ENCODE results near the gene NAP1L5. TPM values are rescaled to one million over a fixed set of nuclear protein-coding genes. Genes with fewer than 3 reads are reported as not detected.

NAP1L5 gene
- total RNA-seq, 1 donor from 2014 or later: 4.4 TPM

DNA sequence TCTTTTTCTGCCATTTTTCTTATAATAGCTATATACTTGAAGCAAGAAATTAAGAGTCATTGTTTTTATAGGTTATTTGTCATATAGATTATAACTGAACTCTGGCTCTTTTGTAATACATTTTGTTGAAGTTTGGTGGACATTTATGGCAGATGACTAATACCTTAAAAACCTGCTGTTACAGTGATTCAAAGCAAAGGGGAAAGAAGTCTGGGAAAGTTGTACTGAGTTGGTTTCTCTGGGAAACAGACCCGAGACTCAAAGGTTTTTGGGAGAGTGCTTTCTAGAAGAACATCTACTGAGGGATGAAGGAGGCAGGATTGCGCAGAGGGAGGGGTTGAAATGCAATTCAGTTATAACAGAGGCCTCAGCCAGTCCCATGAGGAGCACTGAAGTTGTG, 35.9 kb downstream of the NAP1L5 start:
- Mint-ChIP-seq H3K36me3 (peaks cover 4% of the 10 kb centered on the region), H3K4me3 (no peak overlapping the region), H3K9me3 (no peaks in the 10 kb centered on the region), H3K27ac (peak overlapping the region; percentile 10), H3K27me3 (ENCODE audit: low read depth) (no peaks in the 10 kb centered on the region), H3K4me1 (peaks cover 20% of the 10 kb centered on the region)
- TF ChIP-seq, protein P1, sequence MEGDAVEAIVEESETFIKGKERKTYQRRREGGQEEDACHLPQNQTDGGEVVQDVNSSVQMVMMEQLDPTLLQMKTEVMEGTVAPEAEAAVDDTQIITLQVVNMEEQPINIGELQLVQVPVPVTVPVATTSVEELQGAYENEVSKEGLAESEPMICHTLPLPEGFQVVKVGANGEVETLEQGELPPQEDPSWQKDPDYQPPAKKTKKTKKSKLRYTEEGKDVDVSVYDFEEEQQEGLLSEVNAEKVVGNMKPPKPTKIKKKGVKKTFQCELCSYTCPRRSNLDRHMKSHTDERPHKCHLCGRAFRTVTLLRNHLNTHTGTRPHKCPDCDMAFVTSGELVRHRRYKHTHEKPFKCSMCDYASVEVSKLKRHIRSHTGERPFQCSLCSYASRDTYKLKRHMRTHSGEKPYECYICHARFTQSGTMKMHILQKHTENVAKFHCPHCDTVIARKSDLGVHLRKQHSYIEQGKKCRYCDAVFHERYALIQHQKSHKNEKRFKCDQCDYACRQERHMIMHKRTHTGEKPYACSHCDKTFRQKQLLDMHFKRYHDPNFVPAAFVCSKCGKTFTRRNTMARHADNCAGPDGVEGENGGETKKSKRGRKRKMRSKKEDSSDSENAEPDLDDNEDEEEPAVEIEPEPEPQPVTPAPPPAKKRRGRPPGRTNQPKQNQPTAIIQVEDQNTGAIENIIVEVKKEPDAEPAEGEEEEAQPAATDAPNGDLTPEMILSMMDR (IDR thresholded peaks at IDR 0.05; ENCODE audit: unreplicated experiment): no peak
- DNase-seq (ENCODE audit: low spot score in 2 of 2, unreplicated experiment in 2 of 2): no peak

DNA sequence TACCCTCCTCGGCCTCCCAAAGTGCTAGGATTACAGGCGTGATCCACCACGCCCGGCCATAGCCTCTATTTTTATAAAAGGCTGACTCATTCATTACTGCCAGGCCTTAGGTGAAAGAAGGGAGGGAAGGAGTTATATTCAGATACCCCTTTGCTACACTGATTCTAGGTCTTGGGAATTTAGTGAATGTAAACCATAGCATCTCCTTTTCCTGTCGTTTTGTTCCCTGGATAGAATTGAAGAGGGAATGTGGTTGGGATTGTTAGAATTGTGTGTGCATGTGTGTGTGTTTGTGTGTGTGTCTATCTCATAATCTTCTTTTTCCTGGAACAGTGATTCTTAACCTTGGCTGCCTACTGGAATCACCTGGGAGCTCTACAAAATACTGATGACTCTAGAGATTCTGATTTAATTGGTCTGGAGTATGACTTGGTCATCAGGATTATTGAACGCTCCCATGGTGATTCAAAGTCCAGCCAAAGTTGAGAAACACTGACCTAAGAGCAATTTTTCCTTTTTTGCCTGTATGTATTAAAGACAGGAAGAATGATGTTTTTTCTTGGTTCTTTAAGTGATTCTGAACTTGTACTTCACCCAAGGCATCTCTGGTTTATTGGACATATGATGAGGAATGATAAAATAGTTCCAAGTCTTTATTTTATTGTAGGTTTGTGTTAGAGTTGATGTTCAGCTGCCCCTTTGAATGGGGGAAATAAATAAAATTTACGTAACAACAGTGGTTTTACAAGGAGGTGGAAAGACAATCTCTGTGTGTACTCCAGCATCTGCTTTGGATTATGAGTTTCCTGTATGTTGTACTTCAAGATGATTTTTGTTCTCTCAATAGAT, 37.0 kb downstream of the NAP1L5 start:
- H3K27ac Mint-ChIP-seq: peak overlapping the region; percentile 31
- no peak overlapping the region for H3K4me3 Mint-ChIP-seq
- peaks cover 6% of the 10 kb centered on the region for H3K9me3 Mint-ChIP-seq
- peaks cover 20% of the 10 kb centered on the region for H3K4me1 Mint-ChIP-seq
- DNase-seq (ENCODE audit: low spot score in 2 of 2, unreplicated experiment in 2 of 2): no peak
- TF ChIP-seq, protein P1 (IDR thresholded peaks at IDR 0.05; ENCODE audit: unreplicated experiment): no peak
- H3K27me3 Mint-ChIP-seq (ENCODE audit: low read depth): no peaks in the 10 kb centered on the region
- H3K36me3 Mint-ChIP-seq: peaks cover 11% of the 10 kb centered on the region

DNA sequence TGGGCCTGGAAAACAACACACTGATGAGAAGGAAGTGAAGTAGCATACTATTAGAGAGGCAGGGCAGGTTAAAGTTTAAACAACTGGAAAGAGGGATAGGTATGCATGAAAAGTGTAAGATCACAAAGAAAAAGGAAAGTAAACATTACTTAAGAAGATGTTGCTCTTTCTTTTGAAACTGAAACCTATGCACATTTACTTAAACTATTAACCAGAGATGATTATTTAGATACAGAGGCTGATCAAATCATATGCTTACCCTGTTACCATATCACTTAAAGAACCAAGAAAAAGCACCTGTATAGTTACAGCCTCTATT, 37.8 kb downstream of the NAP1L5 start:
- H3K4me3 Mint-ChIP-seq: no peak overlapping the region

DNA sequence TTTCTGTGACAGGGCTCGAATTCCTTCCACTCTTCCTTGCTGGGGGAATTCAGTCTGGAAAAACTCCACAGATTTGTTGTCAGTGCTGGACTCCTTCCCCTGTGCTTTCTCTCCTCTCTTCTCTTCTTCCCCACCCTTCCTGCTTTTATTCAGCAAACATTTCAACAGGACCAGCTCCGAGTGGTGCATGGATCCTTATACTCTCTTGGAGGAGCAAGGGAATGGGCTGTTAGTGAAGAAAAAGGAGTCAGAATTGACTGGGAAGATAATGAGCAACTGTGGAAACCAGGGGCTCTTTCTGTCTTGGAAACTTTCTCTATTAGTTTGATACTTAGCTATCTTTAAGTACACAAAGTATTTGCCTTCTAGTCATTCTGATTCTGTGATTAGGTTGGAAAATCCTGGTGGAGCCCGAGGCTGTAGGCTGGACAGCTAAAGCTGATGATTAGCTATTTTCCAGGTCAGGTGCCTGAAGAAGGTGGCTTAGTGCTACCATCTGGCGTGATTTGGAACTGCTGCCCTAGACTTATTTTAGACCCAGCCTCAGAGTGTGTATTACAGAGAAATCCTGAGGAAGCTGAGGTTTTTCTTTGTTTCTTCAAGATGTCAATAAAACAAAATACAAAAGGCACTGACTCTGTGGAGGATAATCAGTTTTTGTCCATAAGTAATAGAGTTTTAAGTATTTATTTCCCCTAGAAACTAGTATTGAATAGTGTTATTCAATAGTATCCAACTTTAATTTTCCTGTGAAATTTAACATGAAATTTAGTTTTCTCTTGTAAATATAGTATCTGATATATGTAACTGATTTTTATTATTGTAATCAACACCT, 38.4 kb downstream of the NAP1L5 start:
- Mint-ChIP-seq H3K4me3 (no peak overlapping the region), H3K4me1 (peaks cover 20% of the 10 kb centered on the region)
- TF ChIP-seq, protein P1 (IDR thresholded peaks at IDR 0.05; ENCODE audit: unreplicated experiment): no peak

More for the DNA sequence above, 37.8 kb downstream of the NAP1L5 start:
- Mint-ChIP-seq H3K27me3 (ENCODE audit: low read depth) (no peaks in the 10 kb centered on the region), H3K36me3 (peaks cover 19% of the 10 kb centered on the region), H3K27ac (no peak overlapping the region), H3K9me3 (peaks cover 10% of the 10 kb centered on the region), H3K4me1 (peaks cover 20% of the 10 kb centered on the region)
- DNase-seq (ENCODE audit: low spot score in 2 of 2, unreplicated experiment in 2 of 2): no peak
- TF ChIP-seq, protein P1 (IDR thresholded peaks at IDR 0.05; ENCODE audit: unreplicated experiment): no peak

DNA sequence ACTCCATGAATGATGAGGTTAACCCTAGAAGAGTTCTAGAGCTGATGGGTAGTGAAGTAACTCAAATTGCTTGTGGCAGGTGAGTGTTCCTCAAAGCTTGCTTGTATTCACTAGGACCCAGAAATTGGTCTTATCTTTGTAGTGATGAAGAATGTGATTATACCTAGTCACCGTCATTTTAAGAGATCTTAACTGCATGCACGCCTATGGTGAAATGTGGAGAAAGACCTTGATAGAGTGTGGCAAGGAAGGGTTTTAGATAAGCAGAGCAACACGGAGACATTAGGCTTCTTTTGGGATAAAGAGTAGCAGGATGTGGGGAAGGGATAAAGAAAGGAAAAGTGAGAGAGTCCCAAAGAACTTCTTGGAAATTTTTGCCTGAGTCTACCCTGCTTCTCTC, 42.4 kb downstream of the NAP1L5 start:
- H3K36me3 Mint-ChIP-seq: peaks cover 19% of the 10 kb centered on the region
- H3K9me3 Mint-ChIP-seq: peaks cover 10% of the 10 kb centered on the region
- no peak overlapping the region for H3K4me3 Mint-ChIP-seq
- TF ChIP-seq, protein P1 (IDR thresholded peaks at IDR 0.05; ENCODE audit: unreplicated experiment): no peak
- H3K27me3 Mint-ChIP-seq (ENCODE audit: low read depth): no peaks in the 10 kb centered on the region
- peaks cover 7% of the 10 kb centered on the region for H3K4me1 Mint-ChIP-seq
- DNase-seq (ENCODE audit: low spot score in 2 of 2, unreplicated experiment in 2 of 2): no peak
- H3K27ac Mint-ChIP-seq: no peak overlapping the region

More for the DNA sequence above, 38.4 kb downstream of the NAP1L5 start:
- Mint-ChIP-seq H3K36me3 (peaks cover 18% of the 10 kb centered on the region), H3K9me3 (peaks cover 10% of the 10 kb centered on the region), H3K27ac (no peak overlapping the region), H3K27me3 (ENCODE audit: low read depth) (no peaks in the 10 kb centered on the region)
- no peak for DNase-seq (ENCODE audit: low spot score in 2 of 2, unreplicated experiment in 2 of 2)
